ENCODE measurements around the gene TERT.

DNA sequence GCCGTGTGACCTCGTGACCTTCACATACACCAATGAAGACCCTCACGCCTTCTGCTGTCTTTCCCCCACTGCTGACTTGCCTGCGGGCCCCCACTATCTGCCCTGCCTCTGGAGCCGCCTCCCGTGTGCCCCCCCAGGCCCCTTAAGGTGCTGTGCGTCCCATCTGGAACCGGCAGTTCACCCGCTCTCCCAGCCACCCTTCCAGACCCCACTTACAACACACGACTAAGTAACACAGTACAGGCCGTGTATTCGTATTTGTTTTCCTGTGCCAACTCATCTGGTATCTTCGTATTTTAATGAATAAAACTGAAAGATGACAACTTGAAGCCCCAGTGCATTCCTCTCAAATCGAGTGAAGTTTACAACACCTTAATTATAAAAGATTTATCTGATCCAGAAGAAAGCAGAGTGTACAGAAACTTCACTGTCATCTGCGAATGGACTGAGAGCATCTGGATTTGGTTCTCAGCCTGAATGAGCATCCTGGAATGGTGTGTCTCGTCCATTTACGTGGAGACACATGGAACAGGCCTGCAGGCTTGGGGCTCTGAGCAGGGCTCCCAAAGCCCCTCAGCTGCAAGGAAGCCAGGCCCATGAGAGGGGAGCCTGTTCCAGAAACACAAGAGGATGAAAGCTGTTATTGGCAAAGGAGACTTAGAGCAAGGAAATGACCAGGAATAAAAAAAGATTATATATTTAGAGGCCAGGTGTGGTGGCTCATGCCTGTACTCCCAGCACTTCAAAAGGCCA, 21.9 kb upstream of the TERT start:
- TF ChIP-seq, protein P1, sequence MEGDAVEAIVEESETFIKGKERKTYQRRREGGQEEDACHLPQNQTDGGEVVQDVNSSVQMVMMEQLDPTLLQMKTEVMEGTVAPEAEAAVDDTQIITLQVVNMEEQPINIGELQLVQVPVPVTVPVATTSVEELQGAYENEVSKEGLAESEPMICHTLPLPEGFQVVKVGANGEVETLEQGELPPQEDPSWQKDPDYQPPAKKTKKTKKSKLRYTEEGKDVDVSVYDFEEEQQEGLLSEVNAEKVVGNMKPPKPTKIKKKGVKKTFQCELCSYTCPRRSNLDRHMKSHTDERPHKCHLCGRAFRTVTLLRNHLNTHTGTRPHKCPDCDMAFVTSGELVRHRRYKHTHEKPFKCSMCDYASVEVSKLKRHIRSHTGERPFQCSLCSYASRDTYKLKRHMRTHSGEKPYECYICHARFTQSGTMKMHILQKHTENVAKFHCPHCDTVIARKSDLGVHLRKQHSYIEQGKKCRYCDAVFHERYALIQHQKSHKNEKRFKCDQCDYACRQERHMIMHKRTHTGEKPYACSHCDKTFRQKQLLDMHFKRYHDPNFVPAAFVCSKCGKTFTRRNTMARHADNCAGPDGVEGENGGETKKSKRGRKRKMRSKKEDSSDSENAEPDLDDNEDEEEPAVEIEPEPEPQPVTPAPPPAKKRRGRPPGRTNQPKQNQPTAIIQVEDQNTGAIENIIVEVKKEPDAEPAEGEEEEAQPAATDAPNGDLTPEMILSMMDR (conservative IDR thresholded peaks at IDR 0.05): no peak
- no peak for TF ChIP-seq ZFX (IDR thresholded peaks at IDR 0.05)

All from C4-2B (cell line).